Right renal pelvis (tissue), 4 donors: ENCODE measurements around the gene DAB1. TPM values are rescaled to one million over a fixed set of nuclear protein-coding genes. Genes with fewer than 3 reads are reported as not detected.
"Not testable (repeated sequence)": the region's sequence is repeated elsewhere in the genome, so short reads cannot be mapped to it uniquely, and the experiment has no call there.

ENCODE experiments used
- DNase-seq, 4 donors: peaks; one replicate each; pipeline ENCODE4 v3.0.0-alpha.2; 2013; ENCODE audit warnings: low read depth in 4 of 4, low spot score in 3 of 4, missing footprints in 1 of 4
- polyA plus RNA-seq, 4 donors: library from polyadenylated mRNA; unstranded; fragments of 120-200 nt; gene quantifications; one replicate each; pipeline ENCODE4 v1.2.1, GENCODE V29; 2013; ENCODE audit not compliant: insufficient read length in 4 of 4

Gene DAB1
- polyA plus RNA-seq, 4 donors: 6.3 to 9.1 (median 7.4) TPM

DNA sequence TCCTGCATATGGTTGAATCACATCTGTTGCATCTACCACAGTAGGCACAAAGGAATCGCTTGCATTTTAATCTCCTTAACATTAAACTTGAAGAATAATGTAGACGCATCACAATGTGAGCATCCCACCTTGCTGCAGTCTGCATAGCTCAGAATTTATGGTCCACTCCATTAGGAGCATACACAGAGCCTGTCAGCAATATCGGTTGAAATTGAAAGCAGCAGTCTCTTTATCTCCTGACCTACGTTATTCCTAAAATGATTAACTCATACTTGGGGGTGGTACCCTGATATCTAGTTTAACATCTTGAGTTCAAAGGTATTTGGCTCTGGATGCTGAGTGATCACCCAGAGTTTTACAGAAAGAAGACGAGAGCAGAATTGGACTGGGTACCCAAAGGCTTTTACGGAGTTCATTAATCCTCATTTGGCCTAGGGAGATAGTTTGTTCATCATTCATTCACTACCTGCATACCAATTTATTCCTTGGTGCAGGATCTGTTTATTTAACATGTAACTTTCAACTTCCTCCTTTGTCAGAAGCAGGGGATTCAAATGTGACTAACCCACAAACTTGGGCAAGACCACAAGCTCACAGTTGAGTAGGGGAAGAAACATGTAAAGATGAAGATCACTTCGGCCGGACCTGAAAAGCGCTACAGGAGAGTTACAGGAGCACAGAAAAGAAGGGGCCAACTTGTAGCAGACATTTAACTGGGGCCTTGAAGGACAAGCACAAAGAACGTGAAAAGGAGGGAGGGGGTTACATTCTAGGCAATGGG is 187.9 kb downstream of the DAB1 start:
- no peak for DNase-seq

DNA sequence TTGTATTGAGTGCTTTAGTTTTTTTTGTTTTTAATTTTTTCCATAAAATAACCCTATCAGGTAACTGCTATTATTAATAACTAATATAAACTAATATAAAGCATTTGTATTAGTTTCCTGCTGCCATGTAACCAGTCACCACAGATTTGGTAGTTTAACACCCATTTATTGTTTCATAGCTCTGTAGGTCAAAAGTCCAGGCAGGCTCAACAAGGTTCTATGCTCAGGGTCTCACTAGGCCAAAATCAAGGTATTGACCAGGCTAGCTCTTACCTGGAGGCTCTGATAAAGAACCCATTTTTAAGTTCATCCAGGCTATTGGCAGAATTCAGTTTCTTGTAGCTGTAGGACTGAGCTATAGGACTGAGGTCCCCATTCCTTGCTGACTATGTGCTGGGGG is 189.4 kb downstream of the DAB1 start:
- no peak for DNase-seq

DNA sequence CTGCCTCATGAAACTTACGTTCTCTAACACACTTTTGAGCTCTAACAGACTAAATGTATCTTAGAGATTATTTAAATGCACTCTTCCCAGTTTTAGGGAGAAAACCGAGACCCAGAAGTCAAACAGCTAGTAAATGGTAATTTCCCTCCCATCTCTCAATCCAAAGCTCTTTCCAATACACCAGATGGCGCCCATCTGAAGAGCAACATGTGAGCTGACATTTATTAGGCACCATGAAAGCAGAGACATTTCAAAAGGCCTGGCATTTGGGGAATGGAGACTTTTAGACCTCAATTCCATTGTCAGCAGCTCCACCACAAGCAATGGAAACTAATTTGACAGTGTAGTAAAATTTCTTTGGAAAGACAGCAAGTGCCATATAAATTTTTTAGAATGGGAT is 191.4 kb downstream of the DAB1 start:
- DNase-seq: no peak

DNA sequence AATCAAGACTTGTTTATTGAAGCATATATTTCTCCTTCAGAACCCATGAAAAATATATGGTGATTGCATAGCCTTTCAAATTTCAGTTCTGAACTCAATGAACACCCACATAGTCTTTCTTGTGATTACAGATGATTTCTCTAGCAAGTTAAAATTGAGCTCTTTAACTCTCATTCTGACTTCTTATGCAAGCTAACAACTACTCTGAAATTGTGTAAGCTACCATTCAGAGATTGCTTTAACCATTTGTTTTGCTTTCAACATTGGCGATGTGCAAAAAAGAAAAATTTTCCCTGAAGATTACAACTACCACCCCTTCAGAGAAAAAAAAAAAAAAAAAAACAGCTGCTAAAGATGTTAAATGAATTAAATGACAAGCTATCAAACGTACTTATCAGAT is 193.9 kb downstream of the DAB1 start:
- no peak for DNase-seq

DNA sequence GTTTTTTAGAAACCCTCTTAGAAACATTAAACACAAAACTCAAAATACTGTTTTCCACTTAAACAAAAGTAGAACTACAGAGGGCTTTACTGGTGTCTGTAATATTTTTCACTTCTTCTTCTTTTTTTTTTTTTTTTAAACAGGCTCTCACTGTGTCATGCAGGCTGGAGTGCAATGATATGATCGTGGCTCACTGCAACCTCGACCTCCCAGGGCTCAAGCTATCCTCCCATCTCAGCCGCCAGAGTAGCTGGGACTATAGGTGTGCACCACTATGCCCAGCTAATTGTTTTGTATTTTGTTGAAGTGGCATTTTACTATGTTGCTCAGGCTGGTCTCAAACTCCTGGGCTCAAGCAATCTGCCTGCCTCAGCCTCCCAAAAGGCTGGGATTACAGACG is 194.8 kb downstream of the DAB1 start:
- DNase-seq: no peak

DNA sequence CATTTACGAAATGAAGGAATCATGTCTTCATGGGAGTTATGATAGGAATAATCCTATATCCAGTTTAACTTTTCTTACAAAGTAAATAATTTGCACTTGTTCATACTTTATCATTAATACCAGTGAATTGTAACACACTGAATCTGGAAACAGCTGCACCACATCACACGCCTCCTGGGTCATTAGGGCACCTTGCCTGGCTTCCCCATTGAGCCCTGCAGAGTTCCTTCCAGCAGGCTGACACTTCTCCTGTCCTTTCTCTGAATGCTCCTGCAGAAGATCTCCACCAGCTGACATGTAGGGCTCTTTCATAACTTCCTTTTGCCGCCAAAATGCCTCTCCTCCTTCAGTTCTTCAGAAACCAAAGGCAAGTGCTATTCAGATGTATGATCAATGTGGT is 201.1 kb downstream of the DAB1 start:
- DNase-seq: no peak

DNA sequence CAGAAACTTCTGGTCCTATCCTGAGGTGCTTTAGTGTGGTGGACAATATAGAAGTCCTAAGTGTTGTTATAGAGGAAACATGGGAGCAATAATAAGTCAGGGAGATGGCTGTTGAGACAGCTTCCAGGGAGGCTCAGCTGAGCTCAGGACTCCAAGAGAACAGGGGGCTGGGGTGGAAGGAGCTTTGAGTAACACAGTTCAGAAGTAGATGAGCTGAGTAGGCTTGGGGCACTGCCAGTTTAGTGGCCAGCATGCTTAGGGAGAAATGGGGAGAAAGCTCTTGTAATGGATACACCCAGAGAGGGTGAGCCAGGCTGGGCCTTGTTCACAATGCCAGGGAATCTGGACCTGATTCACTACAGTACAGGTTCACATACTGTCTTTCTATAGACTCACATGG is 201.6 kb downstream of the DAB1 start:
- no peak for DNase-seq

DNA sequence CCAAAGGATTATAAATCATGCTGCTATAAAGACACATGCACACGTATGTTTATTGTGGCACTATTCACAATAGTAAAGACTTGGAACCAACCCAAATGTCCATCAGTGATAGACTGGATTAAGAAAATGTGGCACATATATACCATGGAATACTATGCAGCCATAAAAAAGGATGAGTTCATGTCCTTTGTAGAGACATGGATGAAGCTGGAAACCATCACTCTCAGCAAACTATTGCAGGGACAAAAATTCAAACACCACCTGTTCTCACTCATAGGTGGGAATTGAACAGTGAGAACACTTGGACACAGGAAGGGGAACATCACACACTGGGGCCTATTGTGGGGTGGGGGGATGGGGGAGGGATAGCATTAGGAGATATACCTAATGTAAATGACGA is 203.0 kb downstream of the DAB1 start:
- DNase-seq: not testable (repeated sequence)

DNA sequence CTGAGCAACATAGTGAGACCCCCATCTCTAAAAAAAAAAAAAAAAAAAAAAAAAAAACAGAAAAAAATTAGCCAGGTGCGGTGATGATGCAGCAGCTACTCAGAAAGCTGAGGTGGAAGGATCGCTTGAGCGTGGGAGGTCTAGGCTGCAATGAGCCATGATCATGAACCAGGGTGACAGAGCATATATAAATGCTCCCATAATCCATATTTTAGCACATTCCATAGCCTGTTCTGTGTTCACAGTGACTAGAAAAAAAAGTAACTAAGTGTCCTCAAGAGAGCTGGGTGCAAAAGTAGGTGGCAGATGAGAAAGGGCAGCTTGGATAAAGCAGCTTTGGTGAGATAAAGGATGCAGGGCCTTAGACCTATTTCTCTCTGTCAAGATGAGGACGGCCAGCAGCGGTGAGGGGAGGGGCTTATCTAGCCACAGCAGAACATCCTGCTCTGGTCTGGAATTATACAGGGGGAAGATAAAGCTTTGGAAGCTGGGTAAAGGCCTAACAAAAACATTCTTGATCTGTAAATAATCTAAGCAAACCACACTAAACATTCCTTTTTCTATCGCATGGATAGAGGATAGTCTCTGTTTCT is 205.3 kb downstream of the DAB1 start:
- DNase-seq: no peak

DNA sequence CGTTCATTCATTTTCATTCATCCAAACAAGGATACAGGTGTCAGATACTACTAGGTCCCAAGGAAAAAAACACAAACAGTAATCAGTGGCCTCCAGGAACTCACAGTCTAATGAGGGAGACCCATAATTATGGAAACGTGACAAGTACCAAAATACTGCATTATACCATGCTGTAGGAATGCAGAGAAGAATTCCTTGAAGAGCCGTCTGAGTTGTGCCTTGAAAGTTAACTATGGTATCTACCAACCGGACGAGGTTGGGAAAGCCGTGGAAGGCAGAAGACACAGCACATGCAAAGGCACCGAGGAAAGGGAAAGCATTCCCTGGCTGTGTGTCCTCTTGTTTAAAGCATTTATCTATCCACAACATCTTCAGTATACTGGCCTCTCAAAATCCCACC is 206.0 kb downstream of the DAB1 start:
- DNase-seq: no peak

DNA sequence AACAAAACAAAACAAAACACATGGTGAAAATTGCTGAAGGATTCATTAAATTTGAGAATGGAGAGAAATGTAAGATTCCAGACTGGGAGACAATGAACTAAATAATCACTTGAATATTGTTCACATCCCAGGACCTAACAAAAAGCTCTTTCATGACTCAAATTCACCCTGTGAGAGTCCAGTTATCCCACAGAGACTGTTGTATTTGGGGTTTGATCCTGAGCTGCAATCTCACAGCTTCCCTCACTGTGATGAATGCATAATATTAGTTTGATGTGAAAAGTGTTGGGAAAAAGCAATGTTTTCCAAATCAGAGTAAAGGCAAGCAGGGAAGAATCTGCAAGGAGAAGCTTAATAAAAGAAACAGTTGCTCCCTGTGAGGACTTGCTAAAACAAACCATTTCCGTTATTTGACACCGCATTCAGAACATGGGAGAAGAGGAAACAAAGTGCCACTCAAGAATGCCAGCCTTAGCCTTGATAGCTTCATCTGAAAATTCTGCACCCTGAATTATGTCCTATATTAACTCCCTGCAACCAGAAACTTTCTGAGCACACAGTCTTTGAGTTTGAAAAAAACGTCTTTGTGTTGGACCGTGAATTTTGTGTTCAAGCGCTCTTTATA is 208.8 kb downstream of the DAB1 start:
- peak in 2 of 4 donors; percentile 7 to 20 for DNase-seq

DNA sequence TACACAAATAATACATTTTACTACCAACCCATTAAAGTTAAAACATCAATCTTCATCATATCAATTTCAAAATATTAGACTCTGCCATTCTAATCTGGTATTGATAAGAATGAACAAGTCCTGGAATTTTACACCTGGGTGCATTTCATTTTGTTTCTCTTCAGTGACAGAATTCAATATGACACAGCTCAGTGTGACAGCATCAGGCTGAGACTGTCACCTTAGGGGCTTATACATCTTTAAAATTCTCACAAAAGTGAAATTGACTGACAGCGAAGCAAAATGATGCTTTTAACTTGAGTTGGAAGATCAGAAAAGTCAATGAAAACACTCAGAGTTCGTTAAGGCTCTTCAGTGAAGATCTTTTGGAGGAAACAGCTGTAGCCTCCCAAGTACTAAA is 213.0 kb downstream of the DAB1 start:
- DNase-seq: no peak

DNA sequence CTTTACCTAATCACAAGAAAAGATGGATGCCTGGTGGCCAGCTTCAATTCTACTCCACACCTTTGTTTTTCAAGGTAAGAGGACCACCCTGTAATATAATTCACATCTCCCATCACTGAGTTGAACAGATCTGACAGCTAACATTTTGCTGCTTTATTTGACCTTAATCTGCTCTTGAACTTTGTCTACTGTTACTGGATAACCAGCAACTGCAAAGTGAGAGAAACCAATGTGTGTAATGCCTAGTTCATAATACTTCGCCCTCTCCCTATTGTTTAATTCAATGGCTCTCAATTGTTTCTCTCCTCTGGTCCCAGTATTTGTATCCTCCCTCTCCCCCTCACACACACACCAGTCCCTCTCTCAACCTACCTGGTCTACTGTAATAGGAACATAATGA is 214.4 kb downstream of the DAB1 start:
- no peak for DNase-seq

DNA sequence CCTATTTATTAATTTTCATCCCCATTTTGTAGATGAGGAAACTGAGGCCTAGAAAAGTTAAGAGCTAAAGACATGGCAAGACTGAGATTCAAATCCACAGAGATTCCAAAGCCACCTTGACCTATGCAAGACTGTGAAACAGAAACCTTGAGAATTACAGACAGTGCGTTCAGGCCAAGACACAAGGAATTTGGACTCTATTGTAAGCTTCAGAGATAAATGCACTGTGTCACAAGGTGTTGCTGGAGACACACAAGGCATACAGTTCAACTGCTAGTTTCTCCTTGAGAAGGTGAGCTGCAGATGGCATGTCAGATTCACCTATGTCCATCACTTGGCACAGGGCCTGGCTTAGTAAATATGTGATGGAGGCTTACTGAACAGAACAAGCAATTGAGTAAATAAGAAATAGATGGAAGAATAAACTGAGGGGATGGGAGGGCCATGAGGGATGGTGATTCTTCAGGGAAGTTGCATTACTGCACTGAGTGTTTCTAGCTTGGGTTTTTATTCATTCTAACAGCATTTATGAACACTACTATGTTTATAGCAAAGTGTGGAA is 215.0 kb downstream of the DAB1 start:
- no peak for DNase-seq

DNA sequence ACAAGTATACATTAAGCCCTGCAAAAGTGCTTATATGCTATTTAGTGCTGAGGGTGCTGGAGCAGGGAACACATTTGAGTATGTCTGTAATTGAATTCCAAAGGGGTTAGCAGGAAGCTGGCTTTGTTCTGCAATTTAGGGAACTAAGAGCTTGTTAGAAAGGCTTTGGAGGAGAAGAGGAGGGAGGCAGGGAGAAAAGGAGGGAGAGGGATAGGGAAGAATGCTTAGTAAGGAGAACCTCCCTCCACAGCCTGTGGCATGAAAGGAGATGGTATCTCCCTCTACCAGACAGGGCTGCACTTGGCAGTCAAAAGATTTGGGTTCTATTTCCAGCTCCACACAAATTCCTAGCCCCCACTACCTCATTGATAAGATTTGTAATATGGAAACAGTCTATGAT is 217.8 kb downstream of the DAB1 start:
- DNase-seq: no peak

DNA sequence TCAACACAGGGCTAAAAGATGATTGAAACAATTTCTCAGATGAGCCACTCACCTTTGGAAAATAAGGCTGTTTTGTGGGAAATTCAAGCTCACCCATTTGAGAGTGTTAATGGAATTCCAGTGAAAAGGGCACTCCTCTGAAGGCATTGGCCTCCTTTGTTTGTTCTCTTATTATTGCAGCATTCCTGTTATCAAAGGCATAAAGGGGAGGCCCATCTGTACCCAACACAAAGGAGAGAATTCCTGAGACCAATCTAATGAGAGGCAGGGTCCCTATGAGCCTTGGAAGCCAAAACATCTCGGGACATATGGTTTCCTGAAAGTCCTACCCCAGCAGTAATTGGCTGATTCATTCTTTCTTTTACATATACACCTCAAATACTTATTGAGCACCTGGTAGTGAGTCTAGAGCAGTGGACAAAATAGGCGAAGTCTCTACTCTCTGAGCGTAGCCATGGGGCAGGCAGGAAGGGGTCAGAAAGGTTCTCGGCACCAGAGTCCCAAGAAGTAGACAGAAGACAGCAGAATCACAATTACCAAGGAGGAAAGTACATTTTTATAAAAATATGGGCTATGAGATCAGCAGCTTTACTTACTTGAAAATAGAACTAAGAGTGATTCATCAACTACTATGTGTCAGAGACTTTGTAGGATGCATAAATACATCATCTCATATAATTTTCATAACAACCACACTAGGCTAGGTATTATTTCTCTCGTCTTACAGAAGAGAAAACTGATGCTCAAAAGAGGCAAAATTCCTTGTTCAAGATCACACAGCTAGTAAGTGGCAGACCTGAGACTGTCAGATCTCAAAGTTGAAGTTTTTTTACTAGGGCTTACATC is 218.7 kb downstream of the DAB1 start:
- DNase-seq: no peak

DNA sequence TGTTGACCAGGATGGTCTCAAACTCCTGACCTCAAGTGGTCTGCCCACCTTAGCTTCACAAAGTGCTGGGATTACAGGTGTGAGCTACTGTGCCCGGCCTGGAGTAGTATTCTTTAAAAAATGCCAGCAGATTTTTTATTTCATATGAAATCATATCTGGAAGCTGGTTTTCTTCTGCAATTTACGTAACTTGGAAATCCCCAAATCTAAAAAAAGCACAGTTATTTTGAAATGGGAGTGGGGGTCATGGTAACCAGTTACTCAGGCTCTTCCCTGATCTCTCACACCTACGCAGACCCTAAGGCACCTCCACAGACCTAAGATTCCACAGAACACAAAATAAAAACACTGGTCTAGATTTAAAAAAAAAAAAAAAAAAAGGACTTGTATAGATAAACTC is 219.8 kb downstream of the DAB1 start:
- DNase-seq: no peak

DNA sequence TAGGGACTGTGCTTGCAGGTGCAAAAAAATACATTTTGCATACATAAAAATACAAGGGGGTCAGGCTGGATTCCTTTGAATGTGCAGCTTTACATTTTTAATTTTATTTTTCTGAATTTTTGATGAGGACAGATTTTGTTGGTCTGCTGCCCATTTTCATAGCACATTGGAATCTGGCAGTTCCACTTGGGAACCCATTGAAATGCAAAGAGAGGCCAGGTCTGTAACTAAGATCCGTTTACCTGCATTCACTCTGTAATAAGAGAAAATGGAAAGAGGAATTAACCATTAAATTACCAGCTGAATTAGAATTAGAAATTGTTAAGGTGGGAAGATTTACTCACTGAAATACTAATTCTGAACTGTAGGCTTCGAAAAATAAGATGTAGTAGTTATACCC is 221.6 kb downstream of the DAB1 start:
- no peak for DNase-seq

DNA sequence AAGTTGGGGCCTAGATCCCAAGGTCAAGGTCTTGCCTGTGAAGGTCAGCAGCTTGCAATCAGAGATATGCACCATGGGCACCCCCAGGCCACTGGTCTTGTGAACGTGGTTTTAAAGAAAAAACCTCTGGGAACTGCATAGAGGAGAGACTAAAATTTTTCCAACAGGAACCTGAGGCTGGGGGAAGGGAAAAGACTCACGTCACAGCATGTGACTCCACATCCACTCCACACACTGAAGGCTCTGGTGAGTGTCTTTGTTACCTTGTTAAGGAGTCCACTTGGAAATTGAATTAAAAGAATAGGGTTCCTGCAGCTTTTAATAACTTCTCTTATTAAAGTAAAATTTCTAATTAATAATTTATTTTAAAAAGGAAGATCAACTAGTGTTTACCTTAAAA is 224.9 kb downstream of the DAB1 start:
- no peak for DNase-seq

DNA sequence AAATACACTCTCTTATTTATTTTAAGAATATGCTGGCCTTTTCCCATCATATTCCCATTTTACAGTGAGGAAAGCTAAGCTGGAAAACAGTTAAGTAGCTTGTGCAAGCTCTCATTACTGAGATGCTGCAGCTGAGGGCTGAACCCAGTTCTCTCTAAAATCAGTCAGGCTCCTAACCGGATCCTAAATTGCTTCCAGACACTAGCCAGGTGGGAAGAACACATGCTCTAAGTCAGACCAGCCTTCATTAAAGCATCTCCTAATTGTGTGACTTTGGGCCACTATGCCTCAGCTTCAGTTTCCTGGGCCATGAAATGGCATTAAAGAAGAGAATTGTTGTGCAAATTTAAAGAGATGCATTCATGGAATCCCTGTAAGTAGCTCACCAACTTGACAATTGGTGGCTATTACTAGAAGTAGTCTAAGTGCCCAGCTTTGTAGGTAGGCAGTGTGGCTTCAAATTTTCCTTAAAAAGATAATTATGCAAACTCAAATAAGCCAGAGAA is 228.4 kb downstream of the DAB1 start:
- no peak for DNase-seq

DNA sequence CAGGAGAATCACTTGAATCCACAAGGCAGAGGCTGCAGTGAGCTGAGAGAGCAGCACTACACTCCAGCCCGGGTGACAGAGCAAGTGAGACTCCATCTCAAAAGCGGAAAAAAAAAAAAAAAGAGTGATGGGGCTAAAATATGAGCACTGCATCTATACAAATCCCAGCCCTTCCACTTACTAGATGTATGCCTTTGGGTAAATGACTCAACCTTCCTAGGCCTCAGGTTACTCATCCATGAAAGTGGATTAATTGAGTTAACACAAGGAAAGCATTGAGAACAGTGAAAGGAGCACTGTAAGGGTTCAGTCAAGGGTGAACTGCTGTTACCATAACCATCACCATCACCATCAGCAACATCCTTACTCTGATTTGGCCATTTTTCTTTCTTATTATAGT is 231.6 kb downstream of the DAB1 start:
- no peak for DNase-seq
